NCI-H2171 treated with DMSO at 0.1 percent for 48 hours (cell line): ENCODE measurements around the gene CENPW.

Experiments
- DNase-seq: peaks from one replicate; lab custom pipeline; 2025; lab: John Stamatoyannopoulos, UW

The CENPW gene

DNA sequence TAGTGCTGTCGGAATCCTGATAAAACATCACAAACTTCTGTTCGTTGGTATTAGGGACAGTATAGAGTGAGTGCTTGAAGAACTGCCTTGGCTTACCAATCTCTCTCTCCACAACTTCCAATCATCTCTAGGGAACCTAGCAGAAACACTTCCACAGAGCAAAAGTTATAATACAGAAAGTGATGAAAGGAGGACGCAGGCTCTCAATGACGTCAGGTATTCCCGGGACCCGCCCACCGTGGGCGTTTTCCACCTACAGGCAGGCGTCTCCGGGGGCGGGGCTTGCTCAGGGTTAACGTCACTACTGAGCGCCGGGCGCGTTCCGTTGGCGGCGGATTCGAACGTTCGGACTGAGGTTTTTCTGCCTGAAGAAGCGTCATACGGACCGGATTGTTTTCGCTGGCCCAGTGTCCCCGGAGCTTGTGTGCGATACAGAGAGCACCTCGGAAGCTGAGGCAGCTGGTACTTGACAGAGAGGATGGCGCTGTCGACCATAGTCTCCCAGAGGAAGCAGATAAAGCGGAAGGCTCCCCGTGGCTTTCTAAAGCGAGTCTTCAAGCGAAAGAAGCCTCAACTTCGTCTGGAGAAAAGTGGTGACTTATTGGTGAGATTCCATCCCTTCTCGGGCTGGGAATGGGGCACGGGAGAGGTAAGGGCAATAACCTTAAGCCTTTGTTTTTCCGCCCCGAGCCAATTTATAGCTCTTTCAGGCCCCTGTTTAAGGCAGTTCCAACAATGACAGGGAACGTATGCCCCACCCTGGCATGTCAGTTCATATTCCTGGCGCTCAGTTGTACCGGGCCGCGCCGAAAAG lies at the start of gene CENPW:
TSS of gene CENPW (plus strand) at position 320 of the 814 bp plus-strand sequence. CDS start at position 479, 159 bp downstream.
- peak; percentile 90 for DNase-seq

DNA sequence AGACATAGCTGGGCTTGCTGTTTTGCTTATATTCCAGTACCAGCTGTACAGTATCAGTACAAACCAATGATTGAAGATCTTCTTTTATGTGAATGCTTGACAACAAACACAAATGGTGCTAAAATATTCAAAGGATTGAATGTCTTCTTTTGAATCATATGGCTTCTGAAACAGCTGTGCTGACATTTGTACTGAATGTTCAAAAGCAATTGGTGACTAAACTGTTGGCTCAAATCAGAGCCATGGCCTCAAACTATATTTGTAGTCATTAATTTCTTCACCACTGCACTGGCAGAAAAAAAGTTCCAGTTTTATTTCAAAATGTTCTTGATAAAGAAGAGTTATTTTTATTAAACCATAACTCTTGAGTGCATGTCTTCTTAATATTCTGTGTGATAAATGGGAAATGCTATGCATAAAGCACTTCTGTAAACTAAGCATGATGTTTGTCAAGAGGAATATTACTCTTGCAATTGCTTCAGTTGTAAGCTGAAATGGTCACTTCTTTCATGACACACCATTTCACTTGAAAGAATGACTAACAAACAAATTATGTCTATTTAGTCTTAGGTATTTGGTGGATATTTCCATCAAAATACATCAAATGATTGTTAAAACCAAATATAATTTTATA lies 45.9 kb upstream of the CENPW start:
- peak; percentile 17 for DNase-seq

DNA sequence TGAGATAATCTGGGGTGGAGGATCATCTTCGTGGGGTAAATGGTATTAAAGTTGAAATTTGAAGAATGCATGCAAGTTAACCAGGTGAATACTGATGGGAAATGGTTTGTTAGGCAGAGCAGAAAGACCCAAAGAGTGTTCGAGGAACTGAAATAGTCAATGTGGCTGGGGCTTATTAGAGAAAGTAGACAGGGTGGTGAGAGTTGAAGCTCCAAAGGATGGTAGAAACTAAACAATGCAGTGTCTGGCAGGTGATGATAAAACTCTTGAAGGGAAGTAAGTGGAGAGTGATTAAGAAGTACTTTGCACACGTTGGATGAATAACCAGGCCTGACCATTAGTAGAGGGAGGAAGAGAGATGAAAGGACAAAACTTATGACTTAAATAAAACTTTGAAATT lies 39.8 kb upstream of the CENPW start:
- DNase-seq: no peak

DNA sequence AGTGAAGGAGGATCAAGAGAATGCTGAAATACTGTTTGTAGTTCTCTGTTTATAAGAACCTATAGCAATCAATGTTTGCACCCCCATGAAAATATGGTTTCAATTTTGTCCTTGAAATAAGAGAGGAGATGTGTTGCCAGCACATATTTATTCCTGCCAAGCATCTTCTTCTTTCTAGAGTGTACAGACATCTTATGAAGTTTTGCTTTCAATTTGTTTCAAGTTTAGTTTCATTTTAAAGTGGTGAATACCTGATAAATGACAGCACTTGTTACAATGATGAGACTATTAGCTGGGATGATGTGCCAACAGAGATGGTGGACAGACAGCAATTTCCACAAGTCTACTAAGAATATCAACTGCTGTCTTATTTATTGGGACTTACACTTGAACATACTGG lies 39.2 kb upstream of the CENPW start:
- DNase-seq: no peak

DNA sequence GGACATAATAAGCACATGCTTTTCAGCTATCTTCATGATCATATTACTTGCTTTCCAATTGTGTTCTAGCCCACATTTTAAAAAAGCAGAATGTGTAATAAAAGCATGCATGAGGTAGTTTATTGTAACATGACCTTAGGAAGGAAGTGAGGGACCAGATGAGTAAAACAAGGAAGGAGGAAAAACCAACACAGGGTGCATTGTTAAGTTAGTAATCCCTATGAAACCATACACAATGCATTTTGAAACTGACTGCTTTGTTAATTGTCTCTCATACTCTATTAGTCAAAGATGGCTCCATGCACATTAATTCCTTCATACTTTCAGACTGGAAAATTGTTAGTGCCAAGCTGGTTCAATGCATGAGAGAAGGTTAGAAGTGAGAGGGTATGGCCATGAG lies 37.7 kb upstream of the CENPW start:
- DNase-seq: peak; percentile 14

DNA sequence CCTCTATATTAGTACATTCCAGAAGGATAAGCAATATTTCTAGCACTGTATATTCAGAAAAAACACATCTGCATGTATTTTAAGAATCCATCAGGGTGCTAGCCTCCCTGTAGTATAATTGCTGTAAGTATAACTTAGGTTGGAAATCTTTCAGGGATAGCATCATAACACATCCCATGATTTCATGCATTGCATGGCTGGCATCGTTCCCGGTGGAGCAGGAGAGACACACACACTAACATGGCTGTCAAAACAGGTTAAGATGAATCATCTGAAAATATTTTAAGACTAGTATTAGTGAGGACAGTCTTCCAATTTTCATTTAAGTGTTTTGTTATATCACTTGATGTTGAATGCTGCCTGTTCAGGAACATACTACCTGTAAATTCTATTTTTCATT lies 32.1 kb upstream of the CENPW start:
- DNase-seq: peak; percentile 2

DNA sequence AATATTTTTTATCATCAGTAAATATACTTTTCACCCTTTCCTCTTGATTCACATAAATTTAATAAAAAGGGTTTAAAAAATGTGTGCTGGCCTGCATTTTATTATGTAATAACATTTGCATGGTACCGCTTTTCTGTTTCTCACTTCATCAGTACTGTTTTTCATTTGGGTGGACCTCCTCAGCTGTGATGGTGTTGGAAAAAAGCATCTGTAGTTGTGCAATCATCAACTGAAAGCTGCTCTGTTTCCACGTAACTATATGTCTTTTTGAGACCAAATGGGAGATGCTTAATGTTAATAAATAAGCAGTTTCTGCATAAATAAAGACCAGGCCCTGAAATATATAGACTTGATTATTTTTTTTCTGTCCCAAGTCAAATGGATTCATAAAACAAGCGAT lies 31.6 kb upstream of the CENPW start:
- no peak for DNase-seq

DNA sequence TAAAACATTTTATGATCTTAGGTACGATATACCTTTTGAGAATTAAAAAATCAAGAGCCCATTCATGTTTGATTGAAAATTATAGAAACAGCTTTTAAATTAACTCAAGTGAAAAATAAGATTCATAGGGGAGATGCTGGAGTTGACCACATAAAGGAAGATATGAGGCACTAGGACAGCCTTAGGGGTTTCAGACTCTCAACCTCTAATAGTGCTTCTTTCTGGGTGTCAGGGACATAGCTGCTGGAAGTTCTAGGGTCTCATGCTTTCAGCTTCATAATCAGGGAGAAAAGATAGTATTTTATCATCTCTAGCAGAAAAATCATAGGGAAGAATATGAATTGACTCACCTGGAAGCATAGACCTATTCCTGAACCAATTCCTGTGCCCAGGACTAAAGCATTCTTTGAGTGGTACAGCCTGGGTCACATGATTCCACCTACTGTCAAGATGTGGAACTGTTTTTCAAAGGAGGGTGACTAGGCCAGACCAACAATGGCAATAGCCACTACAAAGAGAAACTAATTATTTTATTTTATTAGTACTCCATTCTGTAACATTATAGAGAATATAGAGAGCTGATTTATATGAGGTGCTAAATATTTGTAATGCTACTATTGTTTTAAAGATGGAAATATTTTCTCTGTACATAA lies 27.8 kb upstream of the CENPW start:
- DNase-seq: peak; percentile 12

DNA sequence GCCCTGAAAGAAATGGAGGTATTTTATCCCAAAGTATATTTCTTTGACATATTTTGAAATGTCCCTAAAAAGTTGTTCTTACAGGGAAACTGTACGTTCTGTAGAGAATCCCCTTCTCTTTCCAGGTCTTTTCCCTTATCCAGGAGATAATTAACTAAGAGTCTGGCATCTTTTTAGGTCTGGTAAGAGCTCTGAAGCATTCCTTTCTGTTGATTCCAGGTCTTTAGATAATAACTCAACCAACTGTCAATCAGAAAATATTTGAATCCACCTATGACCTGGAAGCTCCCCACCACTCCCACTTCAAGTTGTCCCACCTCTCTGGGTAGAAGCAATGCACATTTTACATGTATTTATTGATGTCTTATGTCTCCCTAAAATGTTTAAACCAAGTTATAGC lies 26.0 kb upstream of the CENPW start:
- DNase-seq: no peak

DNA sequence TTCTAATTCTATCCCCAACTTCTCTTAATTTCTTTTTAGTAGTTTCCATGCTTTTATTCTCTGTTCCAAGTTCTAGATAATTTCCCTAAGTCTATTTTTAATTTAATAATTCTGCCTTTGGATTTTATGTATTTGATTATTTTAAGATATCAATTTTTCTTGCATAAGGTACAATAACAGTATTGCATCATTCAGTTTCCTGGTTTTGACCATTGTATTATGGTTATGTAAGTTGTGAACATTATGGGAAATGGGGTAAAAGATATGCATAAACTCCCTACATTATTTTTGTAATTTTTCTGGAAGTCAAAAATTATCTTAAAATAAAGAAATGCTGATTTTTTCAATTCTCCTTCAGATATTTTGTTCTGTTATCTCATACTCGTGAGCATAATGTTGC lies 21.1 kb upstream of the CENPW start:
- no peak for DNase-seq

DNA sequence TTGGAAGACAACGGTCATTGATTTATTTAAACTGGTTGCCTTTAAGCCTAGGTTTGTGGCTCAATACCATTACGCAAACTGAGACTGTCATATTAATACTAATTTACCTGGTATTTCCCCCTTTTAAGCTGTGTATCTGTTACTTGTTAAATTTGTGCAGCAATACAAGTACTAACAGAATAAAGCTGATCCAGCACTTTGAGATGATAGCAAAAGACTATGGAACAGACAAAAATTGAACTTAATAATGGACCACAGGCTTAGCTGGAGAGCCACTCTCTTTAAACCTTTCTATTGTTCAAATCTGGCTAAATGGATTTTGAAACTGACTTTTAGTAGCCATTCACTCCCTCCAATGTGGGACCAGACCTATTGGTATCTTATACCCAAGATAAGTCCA lies 6.2 kb upstream of the CENPW start:
- DNase-seq: no peak

DNA sequence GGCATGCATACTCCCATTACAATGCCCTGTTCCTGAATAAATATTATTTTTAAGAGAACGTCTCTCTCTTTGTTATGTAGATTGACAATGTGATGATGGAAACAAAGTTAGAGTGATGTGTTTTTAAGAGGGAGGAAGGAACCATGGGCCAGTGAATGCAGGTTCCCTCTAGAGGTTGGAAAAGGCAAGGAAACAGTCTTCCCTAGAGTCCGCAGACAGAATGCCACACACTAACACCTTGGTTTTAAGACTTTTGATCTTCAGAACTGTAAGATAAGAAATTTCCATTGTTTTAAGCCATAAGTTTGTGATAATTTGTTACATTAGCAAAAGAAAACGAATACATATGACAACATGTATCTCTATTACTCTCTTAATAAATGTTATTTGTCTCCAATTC lies 4.7 kb upstream of the CENPW start:
- DNase-seq: no peak

DNA sequence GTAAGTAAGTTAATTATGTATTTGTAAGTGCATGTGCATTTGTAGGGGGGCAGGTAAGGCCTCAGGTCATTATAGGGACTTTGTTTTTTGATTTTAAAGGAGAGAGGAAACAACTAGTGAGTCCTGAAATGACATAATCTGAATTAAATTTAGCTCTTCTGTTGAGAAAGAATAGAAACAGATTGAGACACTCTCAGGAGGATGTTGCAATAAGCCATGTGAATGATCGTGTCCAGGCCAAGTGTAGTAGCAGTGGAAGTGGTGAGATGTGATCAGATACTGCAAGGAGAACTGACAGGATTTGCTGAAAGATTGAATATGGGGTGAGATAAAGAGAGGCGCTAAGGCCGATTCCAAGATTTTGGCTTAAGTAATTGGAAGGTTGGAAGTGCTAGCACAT lies 2.6 kb upstream of the CENPW start:
- DNase-seq: no peak

DNA sequence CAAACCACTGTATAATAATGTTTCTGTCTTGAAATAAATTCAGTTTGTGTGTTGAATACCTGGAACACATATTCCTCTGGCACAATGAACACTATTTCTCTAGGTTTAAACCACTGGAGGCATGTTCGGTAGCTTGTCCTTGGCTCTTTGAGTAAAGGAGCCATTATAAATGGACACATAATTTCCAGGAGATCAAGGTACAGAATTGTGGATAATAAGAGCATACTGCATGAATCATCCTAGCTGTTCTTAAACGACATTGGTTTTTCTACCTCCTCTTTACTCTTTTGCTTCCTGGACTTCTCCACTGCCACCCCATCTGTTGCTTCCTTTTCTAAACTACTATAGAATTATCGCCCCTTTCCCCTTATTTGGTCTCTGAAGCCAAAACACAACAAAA lies 1.2 kb downstream of the CENPW start:
- DNase-seq: no peak

DNA sequence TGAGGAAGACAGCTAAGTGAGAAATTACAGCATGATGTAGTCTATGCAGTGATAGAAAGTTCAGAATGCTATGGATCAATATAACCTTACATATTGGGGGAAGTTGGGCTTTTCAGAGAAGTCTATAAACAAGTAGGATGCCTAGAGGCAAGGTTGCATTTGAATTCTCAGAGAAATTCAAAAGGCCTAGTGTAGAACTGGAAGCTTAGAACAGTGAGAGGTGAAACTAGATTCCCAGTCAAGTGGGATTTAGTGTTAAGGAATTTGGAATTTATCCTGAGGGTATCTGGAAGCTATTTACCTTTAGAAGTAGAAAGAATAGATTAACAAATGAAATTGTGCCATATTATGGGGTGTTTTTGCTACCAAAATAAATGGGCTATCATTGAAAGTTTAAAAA lies 4.3 kb downstream of the CENPW start:
- no peak for DNase-seq

DNA sequence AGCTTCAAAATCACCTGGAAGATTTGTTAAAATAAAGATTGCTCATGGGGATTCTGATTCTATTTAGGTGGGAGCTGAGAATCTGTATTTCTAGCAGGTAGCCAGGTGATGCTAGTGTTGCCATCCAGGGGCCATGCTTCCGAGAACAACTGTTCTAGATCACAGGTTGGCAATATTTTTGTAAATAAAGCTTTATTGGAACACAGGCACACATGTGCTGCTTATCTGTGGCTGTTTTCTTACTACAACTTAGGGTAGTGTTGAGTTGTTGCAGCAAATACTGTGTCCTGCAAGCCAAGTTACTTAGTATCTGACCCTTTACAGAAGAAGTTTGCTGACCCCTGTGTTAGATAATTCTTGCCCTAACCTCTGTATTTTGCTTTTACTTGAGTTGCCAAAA lies 12.0 kb downstream of the CENPW start:
- DNase-seq: no peak

DNA sequence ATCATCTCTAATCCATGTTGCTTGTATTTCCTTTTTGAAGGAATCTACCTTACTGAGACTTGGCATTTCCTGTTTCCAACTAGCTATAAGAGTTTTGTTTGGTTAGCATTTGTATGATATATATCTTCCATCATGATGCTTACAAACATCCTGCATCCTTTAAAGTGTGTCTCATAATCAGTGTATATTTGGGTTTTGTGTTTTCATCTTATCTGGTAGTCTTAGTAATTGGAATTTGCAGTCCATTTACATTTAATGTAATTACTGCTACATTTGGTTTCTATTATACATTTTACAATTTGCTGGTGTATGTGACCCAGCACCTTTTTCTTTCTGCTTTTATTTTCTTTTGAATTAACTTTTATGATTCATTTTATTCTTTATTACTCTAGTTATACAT lies 12.6 kb downstream of the CENPW start:
- DNase-seq: no peak

DNA sequence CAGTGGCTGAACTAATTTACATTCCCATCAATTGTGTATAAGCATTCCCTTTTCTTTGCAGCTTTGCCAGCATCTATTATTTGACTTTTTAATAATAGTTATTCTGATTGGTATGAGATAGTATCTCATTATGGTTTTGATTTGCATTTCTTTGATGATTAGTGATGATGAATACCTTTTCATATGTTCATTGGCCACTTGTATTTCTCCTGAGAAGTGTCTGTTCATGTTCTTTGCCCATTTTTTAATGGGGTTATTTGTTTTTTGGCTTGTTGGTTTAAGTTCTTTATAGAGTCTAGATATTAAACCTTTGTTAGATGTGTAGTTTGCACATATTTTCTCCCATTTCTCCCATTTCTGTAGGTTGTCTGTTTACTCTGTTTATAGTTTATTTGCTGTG lies 16.6 kb downstream of the CENPW start:
- no peak for DNase-seq

DNA sequence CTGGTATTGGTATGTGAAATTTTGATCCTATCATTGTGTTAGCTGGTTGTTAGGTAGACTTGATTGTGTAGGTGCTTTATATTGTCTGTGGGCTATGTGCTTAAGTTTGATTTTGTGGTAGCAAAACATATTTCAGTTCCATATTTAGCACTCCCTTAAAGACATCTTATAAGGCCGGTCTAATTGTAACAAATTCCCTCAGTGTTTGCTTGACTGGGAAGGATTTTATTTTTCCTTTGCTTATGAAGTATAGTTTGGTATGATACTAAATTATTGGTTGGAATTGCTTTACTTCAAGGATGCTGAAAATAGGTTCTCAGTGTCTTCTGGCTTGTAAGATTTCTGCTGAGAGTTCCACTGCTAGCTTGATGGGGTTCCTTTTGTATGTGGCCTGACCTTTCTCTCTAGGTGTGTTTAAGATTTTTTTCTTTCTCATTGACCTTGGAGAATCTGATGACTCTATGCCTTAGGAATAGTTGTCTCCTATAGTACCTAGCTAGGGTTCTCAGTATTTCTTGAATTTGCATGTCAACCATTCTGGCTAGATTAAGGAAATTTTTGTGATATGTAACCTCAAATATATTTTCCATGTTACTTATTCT lies 20.1 kb downstream of the CENPW start:
- no peak for DNase-seq

DNA sequence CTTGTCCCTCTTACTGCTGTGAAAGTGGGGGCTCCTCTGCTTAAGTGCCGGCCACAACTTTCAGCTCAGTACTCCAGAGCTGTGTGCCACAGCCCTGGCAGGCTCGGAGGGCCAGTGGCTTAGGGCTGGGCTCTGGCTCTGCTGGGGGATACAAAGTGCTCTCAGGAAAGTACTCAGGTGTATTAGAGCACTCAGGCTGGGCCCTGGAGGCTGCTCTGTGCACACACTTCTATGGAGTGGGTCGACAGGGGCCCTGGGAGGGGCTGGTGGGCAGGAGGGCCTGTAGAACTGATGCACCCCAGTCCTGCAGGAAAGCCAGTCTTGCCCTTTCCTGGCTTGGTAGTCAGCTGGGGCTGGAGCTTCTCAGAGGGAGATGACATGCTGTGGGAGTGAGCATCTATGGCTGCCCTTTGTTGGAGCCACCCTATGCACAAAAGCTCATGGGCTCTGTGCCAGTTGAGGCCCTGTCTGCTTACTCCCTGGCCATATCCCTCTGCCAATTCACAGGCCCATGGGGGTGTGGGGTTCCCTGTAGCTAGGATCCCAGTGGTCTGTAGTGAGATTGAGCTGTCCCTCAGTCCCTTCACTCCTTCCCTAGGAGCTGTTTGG lies 22.0 kb downstream of the CENPW start:
- no peak for DNase-seq

DNA sequence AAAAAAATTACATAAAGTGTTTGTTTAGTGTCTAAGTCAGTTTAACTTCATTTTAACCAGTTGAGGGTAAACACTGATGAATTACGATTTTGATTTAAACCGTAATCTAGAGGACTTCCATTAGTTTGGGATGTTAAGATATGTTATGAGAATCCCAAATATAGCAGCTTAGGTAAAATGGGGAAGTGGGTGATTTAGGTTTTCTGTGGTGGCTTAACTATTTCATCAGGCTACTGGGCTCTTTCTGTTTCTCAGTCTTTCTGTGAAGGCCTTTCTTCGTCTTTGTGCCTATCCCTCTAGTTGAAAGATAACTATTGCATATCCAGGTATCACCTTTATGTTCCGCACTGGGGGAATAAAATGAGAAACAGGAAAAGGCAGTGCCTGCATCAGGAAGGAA lies 27.9 kb downstream of the CENPW start:
- no peak for DNase-seq

DNA sequence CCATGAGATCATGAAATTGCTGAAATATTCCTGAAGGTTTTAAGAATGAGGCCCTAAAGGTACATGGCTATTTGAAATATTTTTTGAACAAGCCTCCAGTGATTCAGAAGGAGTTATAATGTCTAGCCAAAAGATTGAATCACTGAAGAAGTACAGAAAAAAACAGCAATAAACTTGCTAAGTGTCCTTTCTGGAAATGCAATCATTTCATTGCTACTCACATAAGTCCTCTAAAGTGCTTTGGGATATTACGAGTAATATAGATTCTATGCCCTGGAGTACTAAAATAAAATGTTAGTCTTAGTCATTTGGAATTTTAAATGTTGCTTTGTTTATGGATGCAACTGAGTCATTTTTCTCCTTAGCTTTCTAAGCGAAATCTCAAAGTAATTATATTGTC lies 32.7 kb downstream of the CENPW start:
- DNase-seq: no peak

DNA sequence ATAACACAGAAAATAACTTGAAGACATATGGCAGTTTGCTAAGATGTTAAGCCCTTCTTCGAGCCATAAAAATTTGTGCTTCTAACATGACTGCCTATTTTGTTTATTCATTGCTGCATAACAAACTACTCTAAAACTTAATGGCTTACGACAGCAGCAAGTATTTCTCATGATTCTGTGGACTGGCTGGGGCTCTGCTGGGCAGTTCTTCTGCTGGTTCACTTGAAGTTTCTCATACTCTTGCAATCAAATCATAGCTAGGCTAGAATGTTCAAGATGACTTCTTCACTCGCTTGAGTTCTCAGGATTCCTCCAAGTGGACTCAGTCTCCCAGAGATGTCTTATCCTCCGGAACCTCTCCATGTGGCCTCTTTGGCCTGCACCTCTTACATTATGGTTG lies 33.4 kb downstream of the CENPW start:
- DNase-seq: no peak
